ENCODE results near the gene HSBP1L1.

Gene HSBP1L1

GRCh38 chr18:79939096-79939495 is 25.3 kb upstream of the HSBP1L1 start:
- no peak for TF ChIP-seq CTCF (IDR thresholded peaks at IDR 0.05)

- TF ChIP-seq CTCF (IDR thresholded peaks at IDR 0.05): no peak
These were observed 24.2 kb upstream of the HSBP1L1 start for GRCh38 chr18:79940126-79940813.

GRCh38 chr18:79940814-79941472 is 23.5 kb upstream of the HSBP1L1 start:
- TF ChIP-seq CTCF (IDR thresholded peaks at IDR 0.05): no peak

GRCh38 chr18:79941473-79942119 is 22.8 kb upstream of the HSBP1L1 start:
- TF ChIP-seq CTCF (IDR thresholded peaks at IDR 0.05): no peak

- TF ChIP-seq CTCF (IDR thresholded peaks at IDR 0.05): no peak
These were observed 22.2 kb upstream of the HSBP1L1 start for GRCh38 chr18:79942211-79942610.

- TF ChIP-seq CTCF (IDR thresholded peaks at IDR 0.05): no peak
These were observed 21.4 kb upstream of the HSBP1L1 start for GRCh38 chr18:79942786-79943607.

- no peak for TF ChIP-seq CTCF (IDR thresholded peaks at IDR 0.05)
These were observed 20.8 kb upstream of the HSBP1L1 start for GRCh38 chr18:79943608-79944125.
